PC-3 (cell line): ENCODE results near the gene ATG7.

Experiments used
- EZH2 ChIP-seq: fragments of 300-600 bp; sonication (generic); IDR thresholded peaks from one replicate; pipeline ENCODE4 v1.6.1; 2017; ENCODE audit warnings: antibody characterized with exemption, mild to moderate bottlenecking, low read length; ENCODE audit not compliant: unreplicated experiment
- EZH2phosphoT487 ChIP-seq: fragments of 300-600 bp; sonication (generic); IDR thresholded peaks from 2 replicates; pipeline ENCODE4 v1.6.1; 2018; ENCODE audit warnings: mild to moderate bottlenecking, antibody characterized with exemption, low read length, borderline replicate concordance
- TF ChIP-seq, protein P1 (sequence below): fragments of 300-600 bp; sonication (generic); conservative IDR thresholded peaks from 2 replicates; pipeline ENCODE4 v1.5.1; 2017; ENCODE audit warnings: antibody characterized with exemption, low read depth, mild to moderate bottlenecking, low read length

DNA sequence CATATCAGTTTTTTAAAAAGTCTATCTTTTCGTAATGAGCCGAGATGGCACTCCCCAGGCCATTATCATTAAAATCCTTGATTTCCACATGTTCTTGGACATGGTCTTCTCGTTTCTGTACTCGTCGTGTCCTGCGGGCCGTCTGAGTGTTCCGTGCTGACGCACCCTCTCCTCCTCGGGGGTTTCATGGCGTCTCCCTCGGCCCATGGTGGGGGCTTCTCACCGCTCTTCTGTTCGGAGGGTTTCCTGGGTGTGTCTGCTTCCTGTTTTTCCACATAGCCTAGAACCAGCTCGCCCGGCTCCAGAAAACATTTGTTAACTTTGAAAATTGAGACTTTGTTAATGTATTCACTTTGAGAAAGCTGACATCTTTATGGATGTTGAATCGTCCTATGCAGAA is 278.8 kb downstream of the ATG7 start:
- no peak for TF ChIP-seq EZH2
- TF ChIP-seq, protein P1, sequence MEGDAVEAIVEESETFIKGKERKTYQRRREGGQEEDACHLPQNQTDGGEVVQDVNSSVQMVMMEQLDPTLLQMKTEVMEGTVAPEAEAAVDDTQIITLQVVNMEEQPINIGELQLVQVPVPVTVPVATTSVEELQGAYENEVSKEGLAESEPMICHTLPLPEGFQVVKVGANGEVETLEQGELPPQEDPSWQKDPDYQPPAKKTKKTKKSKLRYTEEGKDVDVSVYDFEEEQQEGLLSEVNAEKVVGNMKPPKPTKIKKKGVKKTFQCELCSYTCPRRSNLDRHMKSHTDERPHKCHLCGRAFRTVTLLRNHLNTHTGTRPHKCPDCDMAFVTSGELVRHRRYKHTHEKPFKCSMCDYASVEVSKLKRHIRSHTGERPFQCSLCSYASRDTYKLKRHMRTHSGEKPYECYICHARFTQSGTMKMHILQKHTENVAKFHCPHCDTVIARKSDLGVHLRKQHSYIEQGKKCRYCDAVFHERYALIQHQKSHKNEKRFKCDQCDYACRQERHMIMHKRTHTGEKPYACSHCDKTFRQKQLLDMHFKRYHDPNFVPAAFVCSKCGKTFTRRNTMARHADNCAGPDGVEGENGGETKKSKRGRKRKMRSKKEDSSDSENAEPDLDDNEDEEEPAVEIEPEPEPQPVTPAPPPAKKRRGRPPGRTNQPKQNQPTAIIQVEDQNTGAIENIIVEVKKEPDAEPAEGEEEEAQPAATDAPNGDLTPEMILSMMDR: no peak
- no peak for TF ChIP-seq EZH2phosphoT487
